ENCODE results near the gene BEND6. TPM values are rescaled to one million over a fixed set of nuclear protein-coding genes. Genes with fewer than 3 reads are reported as not detected.
"Not testable (repeated sequence)": the region's sequence is repeated elsewhere in the genome, so short reads cannot be mapped to it uniquely, and the experiment has no call there.

BEND6 gene
- total and polyA plus RNA-seq, 12 donors, result 0.07 to 1.8 (median 0.36) TPM

DNA sequence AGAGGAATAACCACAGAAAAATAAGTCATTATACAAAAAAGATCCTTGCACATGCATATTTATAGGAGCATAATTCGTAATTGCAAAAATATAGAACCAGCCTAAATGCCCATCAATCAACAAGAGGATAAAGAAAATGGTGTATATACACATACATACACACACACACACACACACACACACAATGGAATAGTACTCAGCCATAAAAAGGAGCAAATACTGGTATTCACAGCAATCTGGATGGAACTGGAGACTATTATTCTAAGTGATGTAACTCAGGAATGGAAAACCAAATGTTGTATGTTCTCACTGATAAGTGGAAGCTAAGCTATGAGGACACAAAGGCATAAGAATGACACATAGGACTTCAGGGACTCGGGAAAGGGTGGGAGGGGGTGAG, 89.7 kb downstream of the BEND6 start:
- H3K36me3 ChIP-seq, result peaks cover 0 to 13% (median 0%) of the 10 kb centered on the region in 9 donors
- intact Hi-C loops (cut with DNase I), result loop anchor here in 1 of 10 donors (10.0 kb wide), 1 partner anchor 270 kb away; the partner anchor contains the start of gene PRIM2

GRCh38 chr6:57046332-57047256, 91.7 kb downstream of the BEND6 start, which contains the start of gene KIAA1586:
KIAA1586 (plus strand) TSS chr6:57046693; CDS start chr6:57046756, 63 bp downstream.
- peak within 1 kb of the TSS in 9 of 10 donors; percentile 22 to 79 (median 53) for H3K27ac ChIP-seq
- intact Hi-C loops (cut with DNase I), result loop anchor here in 3 of 10 donors (5.0 to 10.0 kb wide), 3 partner anchors 41 to 268 kb away; partner anchors contain the start of genes BAG2 (in 1 of the 3) and PRIM2 (in 1 of the 3)
- H3K4me1 ChIP-seq, result peaks cover 0 to 21% (median 9%) of the 10 kb centered on the region in 9 donors
- peak; percentile 99 to 100 (median 100) for ATAC-seq
- H3K36me3 ChIP-seq, result peaks cover 0 to 28% (median 8%) of the 10 kb centered on the region in 9 donors
- not testable (repeated sequence) for H3K27me3 ChIP-seq, H3K9me3 ChIP-seq
- H3K4me3 ChIP-seq, result peak within 1 kb of the TSS; percentile 21 to 70 (median 62)
- 0% methylated on average over 40 to 46 of the region's 78 CpGs for WGBS, 2 donors
- peak; percentile 89 to 92 for DNase-seq

More for the DNA sequence above, 89.7 kb downstream of the BEND6 start:
- peaks cover 0 to 24% (median 4%) of the 10 kb centered on the region in 7 donors for H3K27me3 ChIP-seq
- H3K4me3 ChIP-seq, result no peak overlapping the region
- peaks cover 0 to 6% (median 0%) of the 10 kb centered on the region in 11 donors for H3K9me3 ChIP-seq
- DNase-seq, result no peak
- TF ChIP-seq, protein P1, sequence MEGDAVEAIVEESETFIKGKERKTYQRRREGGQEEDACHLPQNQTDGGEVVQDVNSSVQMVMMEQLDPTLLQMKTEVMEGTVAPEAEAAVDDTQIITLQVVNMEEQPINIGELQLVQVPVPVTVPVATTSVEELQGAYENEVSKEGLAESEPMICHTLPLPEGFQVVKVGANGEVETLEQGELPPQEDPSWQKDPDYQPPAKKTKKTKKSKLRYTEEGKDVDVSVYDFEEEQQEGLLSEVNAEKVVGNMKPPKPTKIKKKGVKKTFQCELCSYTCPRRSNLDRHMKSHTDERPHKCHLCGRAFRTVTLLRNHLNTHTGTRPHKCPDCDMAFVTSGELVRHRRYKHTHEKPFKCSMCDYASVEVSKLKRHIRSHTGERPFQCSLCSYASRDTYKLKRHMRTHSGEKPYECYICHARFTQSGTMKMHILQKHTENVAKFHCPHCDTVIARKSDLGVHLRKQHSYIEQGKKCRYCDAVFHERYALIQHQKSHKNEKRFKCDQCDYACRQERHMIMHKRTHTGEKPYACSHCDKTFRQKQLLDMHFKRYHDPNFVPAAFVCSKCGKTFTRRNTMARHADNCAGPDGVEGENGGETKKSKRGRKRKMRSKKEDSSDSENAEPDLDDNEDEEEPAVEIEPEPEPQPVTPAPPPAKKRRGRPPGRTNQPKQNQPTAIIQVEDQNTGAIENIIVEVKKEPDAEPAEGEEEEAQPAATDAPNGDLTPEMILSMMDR (IDR thresholded peaks at IDR 0.05), result no peak
- peaks cover 0 to 21% (median 9%) of the 10 kb centered on the region in 9 donors for H3K4me1 ChIP-seq
- WGBS, 2 donors, result 94% methylated on average over 2 of the region's 2 CpGs
- no peak for ATAC-seq
- no peak overlapping the region for H3K27ac ChIP-seq

- WGBS, 2 donors, result no CpG with 5 or more reads among the region's 5 CpGs
- not testable (repeated sequence) for H3K4me3 ChIP-seq, H3K27me3 ChIP-seq, H3K9me3 ChIP-seq, DNase-seq, H3K27ac ChIP-seq
- intact Hi-C loops (cut with DNase I), result loop anchor here in 3 of 10 donors (5.0 to 10.0 kb wide), 3 partner anchors 40 to 268 kb away; partner anchors contain the start of genes BAG2 (in 1 of the 3) and PRIM2 (in 1 of the 3)
- peak in 3 of 8 donors; percentile 3 to 11 (median 8) for ATAC-seq
- H3K36me3 ChIP-seq, result peaks cover 0 to 34% (median 8%) of the 10 kb centered on the region in 9 donors
- peaks cover 0 to 21% (median 9%) of the 10 kb centered on the region in 9 donors for H3K4me1 ChIP-seq
These were observed 92.3 kb downstream of the BEND6 start for GRCh38 chr6:57047257-57047585.

DNA sequence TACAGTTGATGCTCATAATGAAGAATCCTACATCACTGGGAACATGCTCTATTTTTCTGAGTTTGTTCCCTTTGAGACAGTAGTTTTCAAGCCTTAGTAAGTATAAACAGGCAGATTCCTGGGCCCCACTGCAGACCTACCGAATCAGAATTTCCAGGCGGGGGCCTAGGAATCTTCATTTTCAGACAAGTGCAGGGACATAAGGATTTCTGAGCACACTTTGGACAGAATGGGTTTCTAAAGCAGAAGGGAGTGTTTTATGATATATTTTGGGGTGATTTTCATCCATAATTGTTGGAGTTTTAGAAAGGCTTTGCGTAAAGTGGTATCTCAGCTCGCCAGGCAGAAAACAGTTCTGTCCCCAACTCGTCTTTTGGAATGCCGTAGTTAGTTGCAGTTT, 93.0 kb downstream of the BEND6 start:
- ATAC-seq, H3K9me3 ChIP-seq, H3K27me3 ChIP-seq, H3K27ac ChIP-seq, DNase-seq, H3K4me3 ChIP-seq: not testable (repeated sequence)
- intact Hi-C loops (cut with DNase I), result loop anchor here in 3 of 10 donors (5.0 to 10.0 kb wide), 3 partner anchors 39 to 267 kb away; partner anchors contain the start of genes BAG2 (in 1 of the 3) and PRIM2 (in 1 of the 3)
- Histone ChIP-seq H3K36me3 (peaks cover 0 to 40% (median 8%) of the 10 kb centered on the region in 9 donors), H3K4me1 (peaks cover 0 to 21% (median 9%) of the 10 kb centered on the region in 9 donors)
- 85 to 86% methylated on average over 6 of the region's 6 CpGs for WGBS, 2 donors

GRCh38 chr6:57048577-57048976, 93.7 kb downstream of the BEND6 start:
- peaks cover 0 to 6% (median 0%) of the 10 kb centered on the region in 11 donors for H3K9me3 ChIP-seq
- H3K4me1 ChIP-seq, result peaks cover 0 to 21% (median 9%) of the 10 kb centered on the region in 9 donors
- peaks cover 0 to 48% (median 10%) of the 10 kb centered on the region in 9 donors for H3K36me3 ChIP-seq
- TF ChIP-seq, protein P1 (IDR thresholded peaks at IDR 0.05), result no peak
- 86 to 88% methylated on average over 5 of the region's 5 CpGs for WGBS, 2 donors
- no peak overlapping the region for H3K4me3 ChIP-seq
- intact Hi-C loops (cut with DNase I), result loop anchor here in 3 of 10 donors (5.0 to 10.0 kb wide), 3 partner anchors 39 to 266 kb away; partner anchors contain the start of genes BAG2 (in 1 of the 3) and PRIM2 (in 1 of the 3)
- no peaks in the 10 kb centered on the region for H3K27me3 ChIP-seq
- ATAC-seq, result no peak
- DNase-seq, result no peak
- no peak overlapping the region for H3K27ac ChIP-seq

All from heart right ventricle (tissue), 16 donors.